Gastrocnemius medialis (tissue), 4 donors: ENCODE data around the gene LRTM2. TPM values are rescaled to one million over a fixed set of nuclear protein-coding genes. Genes with fewer than 3 reads are reported as not detected.

Experiments
- ATAC-seq, 2 donors: fragments of 150-250 bp; one replicate each; pipeline ENCODE4 v1.9.1; 2016
- DNase-seq, 2 donors: peaks; one replicate each; pipeline ENCODE4 v3.0.0-alpha.2; 2019
- H3K27ac ChIP-seq, 4 donors: fragments of 200-600 bp; sonication (generic); 1 replicate in 1 of 4; 2 replicates in 3 of 4; pipeline ENCODE4 v1.5.1; 2016 to 2018; ENCODE audit warnings: mild to moderate bottlenecking in 2 of 4, moderate library complexity in 1 of 4
- H3K27me3 ChIP-seq, 3 donors: fragments of 200-600 bp; sonication (generic) in 2 of 3; 1 replicate in 1 of 3; 2 replicates in 2 of 3; pipeline versions ENCODE4 v1.5.1 to v1.6.0; 2016 to 2019; ENCODE audit warnings: mild to moderate bottlenecking in 1 of 3, moderate library complexity in 1 of 3
- H3K36me3 ChIP-seq, 2 donors: fragments of 200-600 bp; sonication (generic) in 1 of 2; one replicate each; pipeline ENCODE4 v1.5.1; 2017 to 2018
- H3K4me1 ChIP-seq, 2 donors: fragments of 200-600 bp; sonication (generic) in 1 of 2; one replicate each; pipeline ENCODE4 v1.5.1; 2016 to 2017; ENCODE audit warnings: mild to moderate bottlenecking in 2 of 2
- H3K4me3 ChIP-seq, 4 donors: fragments of 200-600 bp; sonication (generic) in 3 of 4; 1 replicate in 1 of 4; 2 replicates in 3 of 4; pipeline ENCODE4 v1.5.1; 2016 to 2019; ENCODE audit warnings: mild to moderate bottlenecking in 2 of 4
- H3K9me3 ChIP-seq, 3 donors: fragments of 200-600 bp; sonication (generic) in 2 of 3; 1 replicate in 1 of 3; 2 replicates in 2 of 3; pipeline ENCODE4 v1.5.1; 2016 to 2019
- CTCF ChIP-seq, 5 experiments: fragments of 450-650 bp in 3 of 5; fragments of 200-600 bp in 2 of 5; sonication (generic) in 2 of 5; IDR thresholded peaks in 4 of 5; conservative IDR thresholded peaks in 1 of 5; 1 replicate in 4 of 5; 2 replicates in 1 of 5; pipeline ENCODE4 v1.5.1; 2016 to 2019; ENCODE audit warnings: antibody characterized with exemption in 5 of 5, mild to moderate bottlenecking in 3 of 5, moderate library complexity in 3 of 5
- POLR2A ChIP-seq, 2 donors: fragments of 450-650 bp; IDR thresholded peaks; one replicate each; pipeline ENCODE4 v1.6.1; 2017; ENCODE audit warnings: antibody characterized with exemption in 2 of 2, mild to moderate bottlenecking in 2 of 2, moderate library complexity in 2 of 2
- in situ Hi-C, 4 donors: fragments of 200-750 bp; cut with MboI; loops; one replicate each; pipeline versions ENCODE4 v1.15.0 to v1.8.0; 2017; ENCODE audit warnings: low sequenced_read_pairs in 4 of 4
- intact Hi-C: fragments of 100-400 bp; cut with DNase I; formaldehyde crosslinking; loops from one replicate; pipeline ENCODE4 v1.15.1; 2023; ENCODE audit warnings: low total_unique reads
- total RNA-seq, 4 donors: library from RNA; depleted of rRNA; stranded (reverse); fragments of >200 nt; gene quantifications; one replicate each; pipeline versions ENCODE4 v1.1.0 to v1.2.3, GENCODE V29; 2016

The LRTM2 gene
- total RNA-seq, 4 donors from 2014 or later = not detected

- Histone ChIP-seq H3K27ac (no peak overlapping the region), H3K36me3 (no peaks in the 10 kb centered on the region), H3K9me3 (no peaks in the 10 kb centered on the region), H3K4me1 (no peaks in the 10 kb centered on the region), H3K27me3 (no peaks in the 10 kb centered on the region), H3K4me3 (no peak overlapping the region)
- DNase-seq (no peak), ATAC-seq (no peak)
- intact Hi-C loops = no loop called here
- in situ Hi-C loops = no loop called here
- TF ChIP-seq CTCF (IDR thresholded peaks at IDR 0.05 in 4 of 5, conservative IDR thresholded peaks at IDR 0.05 in 1 of 5) (no peak), POLR2A (IDR thresholded peaks at IDR 0.05) (no peak)
These were observed 59.9 kb downstream of the LRTM2 start for GRCh38 chr12:1880153-1880845.

GRCh38 chr12:1880876-1881275 is 60.5 kb downstream of the LRTM2 start:
- Histone ChIP-seq H3K4me1 (no peaks in the 10 kb centered on the region), H3K27me3 (no peaks in the 10 kb centered on the region), H3K4me3 (no peak overlapping the region), H3K27ac (no peak overlapping the region), H3K36me3 (no peaks in the 10 kb centered on the region), H3K9me3 (no peaks in the 10 kb centered on the region)
- ATAC-seq = no peak
- no peak for DNase-seq
- TF ChIP-seq POLR2A (IDR thresholded peaks at IDR 0.05) (no peak), CTCF (IDR thresholded peaks at IDR 0.05 in 4 of 5, conservative IDR thresholded peaks at IDR 0.05 in 1 of 5) (no peak)
- in situ Hi-C loops = no loop called here
- intact Hi-C loops = no loop called here

GRCh38 chr12:1881301-1881700 is 60.9 kb downstream of the LRTM2 start:
- in situ Hi-C loops = no loop called here
- Histone ChIP-seq H3K4me1 (no peaks in the 10 kb centered on the region), H3K4me3 (no peak overlapping the region), H3K27ac (no peak overlapping the region), H3K36me3 (no peaks in the 10 kb centered on the region), H3K9me3 (no peaks in the 10 kb centered on the region), H3K27me3 (no peaks in the 10 kb centered on the region)
- ATAC-seq (no peak), DNase-seq (no peak)
- intact Hi-C loops = no loop called here
- TF ChIP-seq CTCF (IDR thresholded peaks at IDR 0.05 in 4 of 5, conservative IDR thresholded peaks at IDR 0.05 in 1 of 5) (no peak), POLR2A (IDR thresholded peaks at IDR 0.05) (no peak)

GRCh38 chr12:1881936-1882335 is 61.6 kb downstream of the LRTM2 start:
- no peak for DNase-seq

More at GRCh38 chr12:1881936-1882335, 61.6 kb downstream of the LRTM2 start:
- Histone ChIP-seq H3K36me3 (no peaks in the 10 kb centered on the region), H3K27me3 (no peaks in the 10 kb centered on the region), H3K27ac (no peak overlapping the region), H3K4me1 (no peaks in the 10 kb centered on the region), H3K4me3 (no peak overlapping the region), H3K9me3 (no peaks in the 10 kb centered on the region)
- no peak for ATAC-seq
- intact Hi-C loops (no loop called here), in situ Hi-C loops (no loop called here)
- TF ChIP-seq POLR2A (IDR thresholded peaks at IDR 0.05) (no peak), CTCF (IDR thresholded peaks at IDR 0.05 in 4 of 5, conservative IDR thresholded peaks at IDR 0.05 in 1 of 5) (no peak)
